K562 (cell line): ENCODE measurements around the gene NAPB. TPM values are rescaled to one million over a fixed set of nuclear protein-coding genes. Genes with fewer than 3 reads are reported as not detected.

Experiments used
- CBFA2T3 ChIP-seq: fragments of 450-650 bp; IDR thresholded peaks from 2 replicates; pipeline ENCODE4 v1.6.1; 2017
- CXXC5 ChIP-seq: fragments of 250-450 bp; sonication (Bioruptor Pico); IDR thresholded peaks from 2 replicates; pipeline ENCODE4 v1.8.0; 2022; ENCODE audit warnings: inconsistent platforms, mild to moderate bottlenecking, moderate library complexity
- FIP1L1 ChIP-seq: fragments of 200-400 bp; formaldehyde crosslinking; IDR thresholded peaks from 2 replicates; pipeline ENCODE4 v1.6.1; 2018; ENCODE audit warnings: mild to moderate bottlenecking, low read depth, low read length; ENCODE audit not compliant: poor library complexity, severe bottlenecking
- FUS ChIP-seq: fragments of 200-400 bp; formaldehyde crosslinking; optimal IDR thresholded peaks from 2 replicates; pipeline ENCODE3; 2017; ENCODE audit warnings: low read depth, low read length
- MBD2 ChIP-seq: sonication (generic); IDR thresholded peaks from 2 replicates; pipeline ENCODE4 v1.6.1; 2016; ENCODE audit warnings: low read depth, borderline replicate concordance
- RAD51 ChIP-seq: fragments of 450-650 bp; IDR thresholded peaks from 2 replicates; pipeline ENCODE4 v1.7.1; 2016; ENCODE audit warnings: low read depth, mild to moderate bottlenecking, borderline replicate concordance
- RBBP5 ChIP-seq: fragments of 200-600 bp; sonication (generic); IDR thresholded peaks from 2 replicates; pipeline ENCODE4 v1.6.1; 2012; ENCODE audit warnings: borderline replicate concordance, mild to moderate bottlenecking, low read length, control low read depth, inconsistent platforms; ENCODE audit not compliant: insufficient read depth, poor library complexity, severe bottlenecking
- SIN3B ChIP-seq: fragments of 450-650 bp; IDR thresholded peaks from 2 replicates; pipeline ENCODE4 v1.6.1; 2017; ENCODE audit warnings: low read depth, mild to moderate bottlenecking, moderate library complexity
- SP1 ChIP-seq: sonication (generic); formaldehyde crosslinking; IDR thresholded peaks from 2 replicates; pipeline ENCODE4 v1.8.1; 2022; ENCODE audit warnings: mild to moderate bottlenecking, missing genetic modification reagents
- TBL1XR1 ChIP-seq, 2 experiments: IDR thresholded peaks; 2 replicates each; pipeline ENCODE4 v1.6.1; 2012; ENCODE audit warnings: improper control_type of control experiment in 2 of 2, low read length in 2 of 2, mild to moderate bottlenecking in 1 of 2
- ZBTB1 ChIP-seq: sonication (generic); formaldehyde crosslinking; IDR thresholded peaks from 2 replicates; pipeline ENCODE4 v1.8.1; 2023; ENCODE audit warnings: missing genetic modification reagents, low read depth, mild to moderate bottlenecking, borderline replicate concordance
- ZBTB5 ChIP-seq: fragments of 450-650 bp; IDR thresholded peaks from 2 replicates; pipeline ENCODE4 v1.6.1; 2017; ENCODE audit warnings: antibody characterized with exemption
- ZNF668 ChIP-seq: fragments of 250-450 bp; sonication (Bioruptor Pico); IDR thresholded peaks from 2 replicates; pipeline ENCODE4 v1.8.0; 2022; ENCODE audit warnings: mild to moderate bottlenecking, inconsistent platforms
- polyA plus RNA-seq, 8 experiments: library from polyadenylated mRNA; depleted of rRNA in 4 of 8; stranded (reverse) in 5 of 8; unstranded in 3 of 8; fragments of >200 nt; fragmentation: Nextera tagmentation in 2 of 8; fragmentation: Illumina TruSeq in 1 of 8; extraction: Ambion mirVana in 2 of 8; extraction: Trizol in 1 of 8; gene quantifications; 2 replicates each; pipeline versions ENCODE4 v1.2.1 to v1.2.3, GENCODE V29; 2011 to 2014; ENCODE audit warnings: inconsistent platforms in 1 of 8, missing spikeins in 1 of 8
- total RNA-seq, 7 experiments: library from RNA; depleted of rRNA in 6 of 7; stranded (reverse); fragments of >200 nt in 6 of 7; fragmentation: Illumina TruSeq in 2 of 7; extraction: Trizol in 2 of 7; gene quantifications; 2 replicates each; pipeline versions ENCODE4 v1.2.1 to v1.2.3, GENCODE V29; 2011 to 2021; ENCODE audit warnings: low replicate concordance in 1 of 7
- TF ChIP-seq, protein P1 (sequence below): fragments of 450-650 bp; IDR thresholded peaks from 2 replicates; pipeline ENCODE4 v1.6.1; 2016; ENCODE audit warnings: missing biosample characterization, missing genetic modification characterization
- TF ChIP-seq, protein P2 (sequence below), 3 experiments: IDR thresholded peaks in 2 of 3; conservative IDR thresholded peaks in 1 of 3; 2 replicates each; pipeline ENCODE4 v1.5.1; 2011 to 2012; ENCODE audit warnings: low read length in 3 of 3, mild to moderate bottlenecking in 3 of 3, control low read depth in 2 of 3, improper control_type of control experiment in 1 of 3, inconsistent platforms in 1 of 3, low read depth in 1 of 3, mixed read lengths in 1 of 3, moderate library complexity in 1 of 3; ENCODE audit not compliant: insufficient read depth in 2 of 3
- TF ChIP-seq, protein P3 (sequence below): sonication (generic); formaldehyde crosslinking; IDR thresholded peaks from 2 replicates; pipeline ENCODE4 v1.8.0; 2023; ENCODE audit warnings: mild to moderate bottlenecking, missing genetic modification reagents

Gene NAPB
- total and polyA plus RNA-seq, 9 of the 15 experiments (the other 6 are each of a cell fraction or from before 2014, with no cell fraction given) = 1.4 to 7.7 (median 5.2) TPM

DNA sequence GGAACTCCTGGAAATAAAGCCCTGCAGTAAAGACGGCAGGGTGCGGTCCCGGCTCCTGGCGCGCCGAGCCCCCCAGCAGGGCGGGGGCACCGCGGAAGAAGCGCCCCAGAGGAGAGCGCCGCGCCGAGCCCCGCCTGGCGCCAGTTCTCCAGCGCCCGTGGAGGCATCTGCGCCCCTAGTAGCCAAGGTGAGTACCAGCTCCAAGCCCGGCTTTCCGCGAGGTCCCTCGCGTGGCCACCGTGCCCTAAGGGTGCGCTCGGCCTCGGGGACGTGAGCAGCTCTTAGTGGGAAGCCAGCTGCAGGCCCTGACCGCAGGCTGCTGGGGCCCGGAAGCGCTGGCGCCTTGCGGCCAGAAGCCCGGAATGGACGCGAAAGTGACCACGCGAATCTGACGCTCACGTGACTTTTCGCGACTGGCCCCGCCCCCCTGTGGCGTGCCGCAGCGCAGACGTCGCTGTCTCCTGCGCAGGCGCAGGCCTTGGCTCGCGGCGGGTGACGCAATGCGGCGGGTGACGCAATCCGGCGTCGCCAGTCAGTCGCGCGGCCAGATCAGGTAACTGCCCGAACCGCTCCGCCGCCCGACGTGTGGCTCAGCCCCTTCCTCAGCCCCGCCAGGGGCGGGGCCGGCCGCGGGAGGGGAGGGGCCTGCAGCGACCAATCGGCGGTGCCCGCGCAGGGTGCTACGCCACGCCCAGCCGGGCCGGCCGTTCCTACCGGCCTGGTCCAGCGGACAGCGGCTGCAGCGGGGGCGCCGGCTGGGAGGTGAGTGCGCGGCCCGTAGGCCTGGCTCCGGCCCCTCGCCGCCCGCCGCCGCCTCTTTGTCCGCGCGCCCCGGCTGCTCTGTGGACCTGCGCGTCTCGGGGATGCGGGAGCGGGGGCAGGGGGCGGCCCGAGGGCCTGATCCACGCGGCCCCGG, 59.6 kb downstream of the NAPB start, which contains the start of gene GZF1 (continued):
- TF ChIP-seq, protein P1, sequence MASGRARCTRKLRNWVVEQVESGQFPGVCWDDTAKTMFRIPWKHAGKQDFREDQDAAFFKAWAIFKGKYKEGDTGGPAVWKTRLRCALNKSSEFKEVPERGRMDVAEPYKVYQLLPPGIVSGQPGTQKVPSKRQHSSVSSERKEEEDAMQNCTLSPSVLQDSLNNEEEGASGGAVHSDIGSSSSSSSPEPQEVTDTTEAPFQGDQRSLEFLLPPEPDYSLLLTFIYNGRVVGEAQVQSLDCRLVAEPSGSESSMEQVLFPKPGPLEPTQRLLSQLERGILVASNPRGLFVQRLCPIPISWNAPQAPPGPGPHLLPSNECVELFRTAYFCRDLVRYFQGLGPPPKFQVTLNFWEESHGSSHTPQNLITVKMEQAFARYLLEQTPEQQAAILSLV = peak; percentile 89
- TF ChIP-seq ZBTB5 (no peak), SP1 (peak; percentile 88), CXXC5 (CRISPR knock-in tag) (peak; percentile 97), FUS (peak; percentile 17), ZNF668 (CRISPR knock-in tag) (no peak), SIN3B (peak; percentile 67; the same call in 1 of the 2 replicates), ZBTB1 (CRISPR knock-in tag) (peak; percentile 88; the same call in 1 of the 2 replicates), RAD51 (peak; percentile 94), CBFA2T3 (peak; percentile 40), TBL1XR1 (IDR thresholded peaks at IDR 0.05; ENCODE audit: low read length in 2 of 2) (peak in 1 of 2 experiments; percentile 82; a peak in 1 of 4 replicates), FIP1L1 (peak; percentile 54), MBD2 (0 out of 2 replicates have a peak, but pooled peaks have one; percentile 50), RBBP5 (peak; percentile 3)
- TF ChIP-seq, protein P2, sequence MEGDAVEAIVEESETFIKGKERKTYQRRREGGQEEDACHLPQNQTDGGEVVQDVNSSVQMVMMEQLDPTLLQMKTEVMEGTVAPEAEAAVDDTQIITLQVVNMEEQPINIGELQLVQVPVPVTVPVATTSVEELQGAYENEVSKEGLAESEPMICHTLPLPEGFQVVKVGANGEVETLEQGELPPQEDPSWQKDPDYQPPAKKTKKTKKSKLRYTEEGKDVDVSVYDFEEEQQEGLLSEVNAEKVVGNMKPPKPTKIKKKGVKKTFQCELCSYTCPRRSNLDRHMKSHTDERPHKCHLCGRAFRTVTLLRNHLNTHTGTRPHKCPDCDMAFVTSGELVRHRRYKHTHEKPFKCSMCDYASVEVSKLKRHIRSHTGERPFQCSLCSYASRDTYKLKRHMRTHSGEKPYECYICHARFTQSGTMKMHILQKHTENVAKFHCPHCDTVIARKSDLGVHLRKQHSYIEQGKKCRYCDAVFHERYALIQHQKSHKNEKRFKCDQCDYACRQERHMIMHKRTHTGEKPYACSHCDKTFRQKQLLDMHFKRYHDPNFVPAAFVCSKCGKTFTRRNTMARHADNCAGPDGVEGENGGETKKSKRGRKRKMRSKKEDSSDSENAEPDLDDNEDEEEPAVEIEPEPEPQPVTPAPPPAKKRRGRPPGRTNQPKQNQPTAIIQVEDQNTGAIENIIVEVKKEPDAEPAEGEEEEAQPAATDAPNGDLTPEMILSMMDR (IDR thresholded peaks at IDR 0.05 in 2 of 3, conservative IDR thresholded peaks at IDR 0.05 in 1 of 3; ENCODE audit: insufficient read depth in 2 of 3, low read depth in 1 of 3, low read length in 3 of 3) = peak in 1 of 3 experiments; percentile 6; a peak in 1 of 6 replicates
- TF ChIP-seq, protein P3, sequence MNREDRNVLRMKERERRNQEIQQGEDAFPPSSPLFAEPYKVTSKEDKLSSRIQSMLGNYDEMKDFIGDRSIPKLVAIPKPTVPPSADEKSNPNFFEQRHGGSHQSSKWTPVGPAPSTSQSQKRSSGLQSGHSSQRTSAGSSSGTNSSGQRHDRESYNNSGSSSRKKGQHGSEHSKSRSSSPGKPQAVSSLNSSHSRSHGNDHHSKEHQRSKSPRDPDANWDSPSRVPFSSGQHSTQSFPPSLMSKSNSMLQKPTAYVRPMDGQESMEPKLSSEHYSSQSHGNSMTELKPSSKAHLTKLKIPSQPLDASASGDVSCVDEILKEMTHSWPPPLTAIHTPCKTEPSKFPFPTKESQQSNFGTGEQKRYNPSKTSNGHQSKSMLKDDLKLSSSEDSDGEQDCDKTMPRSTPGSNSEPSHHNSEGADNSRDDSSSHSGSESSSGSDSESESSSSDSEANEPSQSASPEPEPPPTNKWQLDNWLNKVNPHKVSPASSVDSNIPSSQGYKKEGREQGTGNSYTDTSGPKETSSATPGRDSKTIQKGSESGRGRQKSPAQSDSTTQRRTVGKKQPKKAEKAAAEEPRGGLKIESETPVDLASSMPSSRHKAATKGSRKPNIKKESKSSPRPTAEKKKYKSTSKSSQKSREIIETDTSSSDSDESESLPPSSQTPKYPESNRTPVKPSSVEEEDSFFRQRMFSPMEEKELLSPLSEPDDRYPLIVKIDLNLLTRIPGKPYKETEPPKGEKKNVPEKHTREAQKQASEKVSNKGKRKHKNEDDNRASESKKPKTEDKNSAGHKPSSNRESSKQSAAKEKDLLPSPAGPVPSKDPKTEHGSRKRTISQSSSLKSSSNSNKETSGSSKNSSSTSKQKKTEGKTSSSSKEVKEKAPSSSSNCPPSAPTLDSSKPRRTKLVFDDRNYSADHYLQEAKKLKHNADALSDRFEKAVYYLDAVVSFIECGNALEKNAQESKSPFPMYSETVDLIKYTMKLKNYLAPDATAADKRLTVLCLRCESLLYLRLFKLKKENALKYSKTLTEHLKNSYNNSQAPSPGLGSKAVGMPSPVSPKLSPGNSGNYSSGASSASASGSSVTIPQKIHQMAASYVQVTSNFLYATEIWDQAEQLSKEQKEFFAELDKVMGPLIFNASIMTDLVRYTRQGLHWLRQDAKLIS (CRISPR knock-in tag) = peak; percentile 66; the same call in 1 of the 2 replicates
